ENCODE data around the gene ANKRD44. TPM values are rescaled to one million over a fixed set of nuclear protein-coding genes. Genes with fewer than 3 reads are reported as not detected.

Gene ANKRD44
- total RNA-seq, 1 experiment from 2014 or later: 0.85 TPM

- Histone ChIP-seq H3K27ac (no peak overlapping the region), H3K9me3 (replicated peaks) (no peaks in the 10 kb centered on the region)
These were observed 208.3 kb downstream of the ANKRD44 start for GRCh38 chr2:197102231-197102630.

DNA sequence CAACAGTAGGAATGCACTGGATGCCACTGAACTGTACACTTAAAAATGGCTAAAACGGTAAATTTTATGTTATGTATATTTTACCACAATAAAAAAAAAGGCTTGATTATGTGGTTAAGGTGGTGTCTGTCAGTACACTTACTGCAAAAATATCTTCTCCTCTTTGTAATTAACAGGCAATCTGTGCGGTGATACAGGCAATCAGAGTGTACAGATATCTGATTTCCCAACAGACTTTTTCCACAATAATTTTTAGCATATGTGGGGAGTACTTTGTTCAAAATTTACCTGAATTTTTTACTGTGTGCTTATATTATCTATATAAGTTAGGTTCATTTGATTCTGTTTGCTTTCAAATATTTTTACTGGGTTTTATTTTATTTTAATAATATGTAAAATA lies 209.1 kb downstream of the ANKRD44 start:
- H3K4me1 ChIP-seq: no peaks in the 10 kb centered on the region
- no peaks in the 10 kb centered on the region for H3K27me3 ChIP-seq
- H3K9me3 ChIP-seq (replicated peaks): no peaks in the 10 kb centered on the region
- no peaks in the 10 kb centered on the region for H3K36me3 ChIP-seq
- H3K27ac ChIP-seq: no peak overlapping the region
- H3K4me3 ChIP-seq: no peak overlapping the region
- DNase-seq: no peak

More at GRCh38 chr2:197102231-197102630, 208.3 kb downstream of the ANKRD44 start:
- Histone ChIP-seq H3K36me3 (no peaks in the 10 kb centered on the region), H3K27me3 (no peaks in the 10 kb centered on the region), H3K4me3 (no peak overlapping the region), H3K4me1 (no peaks in the 10 kb centered on the region)
- DNase-seq: no peak

DNA sequence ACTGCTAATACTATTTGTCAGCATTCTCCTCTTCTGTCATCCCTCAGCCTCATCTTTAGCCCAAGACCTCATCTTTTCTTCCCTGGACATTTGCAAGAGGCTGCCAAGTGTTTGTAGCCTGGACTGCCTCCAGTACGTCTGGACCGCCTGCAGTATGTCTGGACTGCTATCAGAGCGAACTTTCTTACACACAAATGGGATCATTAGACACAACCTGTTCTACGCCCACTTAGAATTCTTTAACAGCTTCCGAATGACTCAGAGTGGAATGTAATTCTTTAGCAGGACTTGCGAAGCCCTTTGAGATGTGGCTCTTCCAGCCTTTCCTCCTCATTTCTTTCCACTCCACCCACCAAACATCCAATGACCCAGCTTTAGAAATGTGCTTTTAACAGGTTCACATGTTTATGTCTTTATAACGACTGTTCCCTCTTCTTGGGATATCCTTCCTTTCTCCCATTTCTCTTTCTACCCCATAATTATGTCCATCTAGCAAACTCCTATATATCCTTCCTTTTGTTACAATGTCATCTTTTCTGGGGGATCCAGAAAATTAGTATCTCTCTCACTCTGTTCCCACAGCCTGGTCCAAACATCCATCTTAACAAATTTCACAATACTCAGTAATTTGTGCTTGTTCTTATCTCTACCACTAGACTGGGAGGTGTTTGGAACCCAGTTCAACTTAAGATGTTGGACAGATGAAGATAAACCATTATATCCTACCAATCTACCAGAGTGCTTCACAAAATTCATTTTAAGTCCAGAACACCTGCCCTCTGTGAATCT lies 212.8 kb downstream of the ANKRD44 start:
- no peak for DNase-seq
- H3K4me1 ChIP-seq: no peaks in the 10 kb centered on the region
- no peaks in the 10 kb centered on the region for H3K27me3 ChIP-seq
- no peak overlapping the region for H3K27ac ChIP-seq
- H3K9me3 ChIP-seq (replicated peaks): no peaks in the 10 kb centered on the region
- H3K36me3 ChIP-seq: no peaks in the 10 kb centered on the region
- H3K4me3 ChIP-seq: no peak overlapping the region

- H3K9me3 ChIP-seq (replicated peaks): no peaks in the 10 kb centered on the region
- H3K27ac ChIP-seq: no peak overlapping the region
- H3K36me3 ChIP-seq: no peaks in the 10 kb centered on the region
- H3K27me3 ChIP-seq: no peaks in the 10 kb centered on the region
- H3K4me1 ChIP-seq: no peaks in the 10 kb centered on the region
- no peak overlapping the region for H3K4me3 ChIP-seq
- DNase-seq: no peak
These were observed 213.9 kb downstream of the ANKRD44 start for GRCh38 chr2:197096649-197097048.

DNA sequence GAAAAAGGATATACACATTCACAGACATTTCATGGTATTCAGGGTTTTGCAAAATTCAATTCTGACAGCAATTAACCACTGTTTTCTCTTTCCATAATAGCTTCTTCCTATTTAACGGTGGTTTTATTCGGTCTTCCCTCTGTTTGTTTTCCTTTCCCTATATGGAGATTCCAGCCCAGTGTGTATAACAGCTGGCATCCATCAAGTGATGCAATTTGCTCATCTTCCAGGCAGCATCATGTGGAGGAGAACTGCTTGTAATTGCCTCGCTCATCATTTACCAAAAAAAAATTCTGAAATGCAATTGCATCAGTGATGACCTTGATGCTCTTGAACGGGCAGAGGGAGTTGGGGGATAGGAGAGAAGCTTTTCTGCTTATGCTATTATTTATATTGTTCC lies 218.1 kb downstream of the ANKRD44 start:
- H3K36me3 ChIP-seq: no peaks in the 10 kb centered on the region
- no peaks in the 10 kb centered on the region for H3K4me1 ChIP-seq
- H3K9me3 ChIP-seq (replicated peaks): no peaks in the 10 kb centered on the region
- no peak overlapping the region for H3K27ac ChIP-seq
- peak in 1 of 2 experiments; percentile 27 for DNase-seq
- H3K27me3 ChIP-seq: no peaks in the 10 kb centered on the region; the same call in 1 of the 2 replicates
- no peak overlapping the region for H3K4me3 ChIP-seq

DNA sequence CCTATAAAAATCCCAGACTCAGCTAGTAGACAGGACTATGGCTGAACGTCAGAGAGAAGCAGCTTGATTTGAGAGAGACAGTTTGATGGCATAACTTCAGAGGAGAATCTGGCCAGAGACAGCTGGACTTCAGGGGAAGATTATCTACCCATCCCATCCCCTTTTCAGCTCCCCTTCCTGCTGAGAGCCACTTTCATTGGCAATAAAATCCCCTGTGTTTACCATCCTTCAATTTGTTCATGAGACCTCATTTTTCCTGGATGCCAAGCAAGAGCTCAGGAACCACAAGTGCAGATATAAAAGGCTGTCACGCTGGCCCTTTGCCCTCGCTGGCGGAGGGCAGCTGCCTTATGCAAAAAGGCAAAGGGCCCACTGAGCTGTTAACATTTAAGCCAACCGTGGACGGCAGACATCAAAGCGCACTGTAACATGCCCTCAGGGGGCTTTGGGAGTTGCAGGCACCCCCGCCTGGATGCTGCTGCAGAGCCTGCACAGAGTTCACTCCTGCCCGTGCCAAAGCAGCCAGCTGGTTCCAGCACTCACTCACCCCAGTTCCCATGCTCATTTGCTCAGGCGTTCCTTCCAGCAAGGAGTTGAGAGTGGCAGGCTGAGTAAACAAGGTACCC lies 219.7 kb downstream of the ANKRD44 start:
- no peak overlapping the region for H3K4me3 ChIP-seq
- no peaks in the 10 kb centered on the region for H3K4me1 ChIP-seq
- no peaks in the 10 kb centered on the region; the same call in 1 of the 2 replicates for H3K27me3 ChIP-seq
- H3K27ac ChIP-seq: no peak overlapping the region
- DNase-seq: peak; percentile 9 to 29
- no peaks in the 10 kb centered on the region for H3K36me3 ChIP-seq
- H3K9me3 ChIP-seq (replicated peaks): no peaks in the 10 kb centered on the region

DNA sequence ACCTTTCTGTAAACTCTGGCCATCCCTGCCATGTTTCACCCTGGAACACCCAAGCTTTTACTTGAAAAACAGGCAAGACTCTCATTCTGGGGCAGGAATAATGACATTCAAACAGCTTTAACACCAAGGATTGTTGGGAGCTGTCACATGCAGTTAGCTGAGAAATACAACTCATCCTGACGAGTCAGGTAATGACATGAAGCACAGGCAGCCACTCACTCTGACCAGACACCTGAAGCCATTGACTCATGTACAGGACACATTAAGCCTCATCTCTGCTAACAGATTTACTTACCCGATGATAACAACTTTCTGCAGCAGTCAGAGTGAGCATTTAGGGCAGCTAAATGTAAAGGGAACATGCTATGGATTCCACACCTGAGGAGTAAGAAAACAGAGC lies 220.9 kb downstream of the ANKRD44 start:
- no peak for DNase-seq
- Histone ChIP-seq H3K27me3 (no peaks in the 10 kb centered on the region; the same call in 1 of the 2 replicates), H3K9me3 (replicated peaks) (no peaks in the 10 kb centered on the region), H3K4me3 (no peak overlapping the region), H3K27ac (no peak overlapping the region), H3K4me1 (no peaks in the 10 kb centered on the region), H3K36me3 (no peaks in the 10 kb centered on the region)

DNA sequence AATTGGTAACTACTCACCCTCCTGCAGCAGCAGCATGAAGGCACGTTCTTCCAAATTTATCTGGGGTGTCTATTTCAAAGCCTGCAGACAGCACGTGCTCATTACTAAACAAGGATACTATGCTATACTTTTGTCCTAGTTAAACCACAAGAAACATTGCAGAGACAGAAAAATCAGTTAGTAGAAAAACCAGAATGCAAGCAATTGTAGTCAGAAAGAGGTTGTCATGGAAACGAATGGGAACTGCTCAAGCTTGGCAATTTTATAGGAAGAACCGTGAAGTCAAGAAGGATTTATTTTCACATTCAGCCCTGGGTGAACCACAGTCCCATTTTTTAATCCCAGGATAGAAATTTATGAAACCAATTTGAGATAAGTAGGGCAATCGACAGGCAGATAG lies 221.9 kb downstream of the ANKRD44 start:
- H3K4me3 ChIP-seq: no peak overlapping the region
- no peaks in the 10 kb centered on the region for H3K36me3 ChIP-seq
- DNase-seq: no peak
- no peaks in the 10 kb centered on the region for H3K9me3 ChIP-seq (replicated peaks)
- no peaks in the 10 kb centered on the region for H3K4me1 ChIP-seq
- no peak overlapping the region for H3K27ac ChIP-seq
- no peaks in the 10 kb centered on the region; the same call in 1 of the 2 replicates for H3K27me3 ChIP-seq

DNA sequence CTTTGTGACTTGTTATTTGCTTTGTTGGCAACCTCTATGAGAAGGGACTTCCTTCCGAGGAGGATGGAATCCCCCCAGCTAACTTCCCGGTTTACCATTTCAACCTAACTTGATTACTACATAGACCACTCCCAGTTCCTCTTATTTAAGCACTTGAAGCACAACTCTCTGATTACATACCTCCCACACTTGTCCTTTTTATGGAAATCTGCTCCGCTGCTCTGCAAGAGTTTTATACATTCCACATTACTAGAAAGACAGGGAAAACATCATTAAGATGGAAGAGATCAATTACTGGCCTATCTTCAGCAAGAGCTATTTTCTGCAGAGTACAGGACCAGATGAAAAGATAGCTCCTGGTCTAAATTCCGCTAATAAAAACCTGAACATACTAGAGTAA lies 224.1 kb downstream of the ANKRD44 start:
- DNase-seq: no peak

GRCh38 chr2:197085665-197086064 lies 224.9 kb downstream of the ANKRD44 start:
- Histone ChIP-seq H3K36me3 (no peaks in the 10 kb centered on the region), H3K9me3 (replicated peaks) (no peaks in the 10 kb centered on the region), H3K4me1 (no peaks in the 10 kb centered on the region), H3K4me3 (no peak overlapping the region), H3K27me3 (no peaks in the 10 kb centered on the region; the same call in 1 of the 2 replicates), H3K27ac (no peak overlapping the region)
- DNase-seq: no peak

More for the DNA sequence above, 224.1 kb downstream of the ANKRD44 start:
- no peaks in the 10 kb centered on the region for H3K9me3 ChIP-seq (replicated peaks)
- no peak overlapping the region for H3K4me3 ChIP-seq
- no peaks in the 10 kb centered on the region; the same call in 1 of the 2 replicates for H3K27me3 ChIP-seq
- no peaks in the 10 kb centered on the region for H3K4me1 ChIP-seq
- H3K27ac ChIP-seq: no peak overlapping the region
- H3K36me3 ChIP-seq: no peaks in the 10 kb centered on the region

- no peak overlapping the region for H3K27ac ChIP-seq
- H3K4me3 ChIP-seq: no peak overlapping the region
- H3K36me3 ChIP-seq: no peaks in the 10 kb centered on the region
- no peak for DNase-seq
- no peaks in the 10 kb centered on the region for H3K4me1 ChIP-seq
- no peaks in the 10 kb centered on the region for H3K9me3 ChIP-seq (replicated peaks)
- no peaks in the 10 kb centered on the region for H3K27me3 ChIP-seq
These were observed 229.3 kb downstream of the ANKRD44 start for GRCh38 chr2:197081294-197081693.

DNA sequence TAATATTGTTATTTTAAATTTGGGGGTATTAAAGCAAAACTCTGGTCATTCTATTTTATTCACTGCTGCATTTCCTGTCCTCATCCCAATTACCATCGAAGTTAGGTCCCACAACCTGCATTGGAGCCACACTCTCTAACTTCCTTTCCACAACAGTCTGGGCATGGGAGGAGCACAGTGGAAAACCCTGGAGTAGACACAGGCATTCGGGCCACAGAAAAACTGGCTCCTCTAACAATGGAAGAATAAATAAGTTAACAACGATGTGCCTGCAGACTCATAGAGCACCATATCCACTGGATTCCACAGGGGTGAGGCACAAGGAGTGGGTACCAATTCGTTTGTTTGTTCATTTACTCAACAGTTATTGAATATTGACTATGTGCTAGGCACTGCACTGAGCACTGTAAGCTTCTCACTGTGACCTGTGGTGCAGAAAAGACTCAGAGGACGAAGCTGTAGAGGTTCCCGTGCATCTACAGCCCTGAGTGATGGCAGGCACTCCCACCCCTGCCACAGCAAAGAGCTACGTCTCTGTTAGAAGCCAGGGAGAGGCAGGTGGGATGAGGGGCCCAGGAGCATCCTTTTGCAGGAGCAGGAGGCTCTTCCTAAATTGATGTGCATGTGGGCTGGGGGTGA lies 229.9 kb downstream of the ANKRD44 start:
- H3K9me3 ChIP-seq (replicated peaks): no peaks in the 10 kb centered on the region
- no peaks in the 10 kb centered on the region for H3K27me3 ChIP-seq
- H3K36me3 ChIP-seq: no peaks in the 10 kb centered on the region
- no peak for DNase-seq
- H3K27ac ChIP-seq: no peak overlapping the region
- no peak overlapping the region for H3K4me3 ChIP-seq
- H3K4me1 ChIP-seq: no peaks in the 10 kb centered on the region

- Histone ChIP-seq H3K9me3 (replicated peaks) (no peaks in the 10 kb centered on the region), H3K27ac (no peak overlapping the region), H3K36me3 (no peaks in the 10 kb centered on the region), H3K4me1 (no peaks in the 10 kb centered on the region), H3K27me3 (no peaks in the 10 kb centered on the region), H3K4me3 (no peak overlapping the region)
- DNase-seq: peak; percentile 22 to 50
These were observed 230.6 kb downstream of the ANKRD44 start for GRCh38 chr2:197079832-197080555.

DNA sequence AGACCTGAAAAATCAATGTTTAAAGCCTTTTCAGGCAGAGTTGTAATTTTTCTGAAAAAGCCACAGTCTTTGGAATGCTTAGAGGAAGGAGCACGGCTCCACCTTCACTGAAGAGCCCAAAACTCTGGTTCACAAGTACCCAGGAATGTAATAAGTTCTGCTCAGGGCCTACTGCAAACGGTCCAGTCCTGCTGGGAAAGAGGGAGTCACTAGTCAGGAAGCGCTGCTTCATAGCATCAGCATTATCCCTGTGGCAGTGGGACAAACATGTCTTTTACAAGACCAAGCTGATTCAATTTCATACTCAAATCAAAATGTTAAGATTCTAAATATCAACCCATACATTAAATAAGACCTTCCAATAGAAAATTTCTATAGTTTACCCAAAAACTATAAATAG lies 231.2 kb downstream of the ANKRD44 start:
- Histone ChIP-seq H3K4me3 (no peak overlapping the region), H3K36me3 (no peaks in the 10 kb centered on the region), H3K27ac (no peak overlapping the region), H3K9me3 (replicated peaks) (no peaks in the 10 kb centered on the region), H3K4me1 (no peaks in the 10 kb centered on the region), H3K27me3 (no peaks in the 10 kb centered on the region)
- no peak for DNase-seq

DNA sequence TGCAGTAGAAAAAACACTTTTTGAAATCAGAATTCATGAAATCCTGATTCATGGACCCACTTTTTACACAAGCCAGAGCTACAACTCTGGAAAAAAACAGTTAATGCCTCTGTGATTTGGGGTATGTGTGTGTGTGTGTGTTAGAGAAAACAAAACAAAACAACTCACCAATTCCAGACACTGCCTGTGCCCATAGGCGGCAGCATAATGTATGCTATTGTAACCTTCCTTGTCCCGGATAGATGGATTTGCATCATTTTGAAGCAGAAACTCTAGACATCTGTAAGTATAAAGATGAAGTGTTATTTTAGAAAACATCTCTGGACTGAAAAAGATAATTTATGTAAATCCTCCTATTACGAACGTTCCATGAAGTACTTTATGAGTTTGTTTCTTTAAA lies 232.0 kb downstream of the ANKRD44 start:
- no peak for DNase-seq
- H3K36me3 ChIP-seq: no peaks in the 10 kb centered on the region
- no peak overlapping the region for H3K27ac ChIP-seq
- H3K4me3 ChIP-seq: no peak overlapping the region
- no peaks in the 10 kb centered on the region for H3K9me3 ChIP-seq (replicated peaks)
- no peaks in the 10 kb centered on the region for H3K27me3 ChIP-seq
- no peaks in the 10 kb centered on the region for H3K4me1 ChIP-seq

All from SJCRH30 (cell line).